H1 (cell line): ENCODE measurements around the gene APLP2.

Experiments used
- BACH1 ChIP-seq: IDR thresholded peaks from 2 replicates; pipeline ENCODE4 v1.6.1; 2012; ENCODE audit warnings: low read length, improper control_type of control experiment
- CEBPB ChIP-seq: IDR thresholded peaks from 2 replicates; pipeline ENCODE4 v1.6.1; 2012; ENCODE audit warnings: low read depth, low read length
- CTCF ChIP-seq, 3 experiments: IDR thresholded peaks; 1 replicate in 2 of 3; 2 replicates in 1 of 3; pipeline versions ENCODE4 v1.5.1 to v1.6.1; 2011; ENCODE audit warnings: low read length in 3 of 3, mild to moderate bottlenecking in 3 of 3, inconsistent platforms in 2 of 3, low read depth in 1 of 3, moderate library complexity in 1 of 3; ENCODE audit not compliant: insufficient read depth in 1 of 3; ENCODE audit errors: control extremely low read depth in 1 of 3
- EP300 ChIP-seq, 2 experiments: IDR thresholded peaks; 1 replicate in 1 of 2; 2 replicates in 1 of 2; pipeline ENCODE4 v1.6.1; 2011 to 2012; ENCODE audit warnings: low read depth in 2 of 2, low read length in 2 of 2, mild to moderate bottlenecking in 2 of 2, borderline replicate concordance in 1 of 2, inconsistent platforms in 1 of 2, moderate library complexity in 1 of 2
- POLR2A ChIP-seq, 2 experiments: IDR thresholded peaks; 1 replicate in 1 of 2; 2 replicates in 1 of 2; pipeline ENCODE4 v1.6.1; 2011; ENCODE audit warnings: low read depth in 2 of 2, low read length in 2 of 2, mild to moderate bottlenecking in 2 of 2; ENCODE audit errors: control extremely low read depth in 1 of 2
- POLR2AphosphoS5 ChIP-seq: IDR thresholded peaks from 2 replicates; pipeline ENCODE4 v1.6.1; 2011; ENCODE audit warnings: low read depth, low read length
- SIN3A ChIP-seq, 2 experiments: IDR thresholded peaks in 1 of 2; conservative IDR thresholded peaks in 1 of 2; 2 replicates each; pipeline ENCODE4 v1.6.1; 2011 to 2012; ENCODE audit warnings: low read length in 2 of 2, improper control_type of control experiment in 1 of 2, low read depth in 1 of 2, mild to moderate bottlenecking in 1 of 2
- SUZ12 ChIP-seq: fragments of 200-600 bp; sonication (generic); IDR thresholded peaks from 2 replicates; pipeline ENCODE4 v1.6.1; 2012; ENCODE audit warnings: mild to moderate bottlenecking, inconsistent platforms, low read length, moderate library complexity, mixed read lengths
- TAF7 ChIP-seq: optimal IDR thresholded peaks from 2 replicates; pipeline ENCODE3; 2011; ENCODE audit warnings: low read depth, mild to moderate bottlenecking, inconsistent platforms, low read length, moderate library complexity, borderline replicate concordance
- TBP ChIP-seq: IDR thresholded peaks from 2 replicates; pipeline ENCODE4 v1.6.1; 2011; ENCODE audit warnings: low read depth, low read length, improper control_type of control experiment
- YY1 ChIP-seq: IDR thresholded peaks from 2 replicates; pipeline ENCODE4 v1.6.1; 2011; ENCODE audit warnings: low read depth, mild to moderate bottlenecking, low read length
- ZNF274 ChIP-seq: IDR thresholded peaks from 2 replicates; pipeline ENCODE4 v1.7.0; 2012; ENCODE audit warnings: low read length, borderline replicate concordance; ENCODE audit errors: extremely low read depth
- TF ChIP-seq, protein P1 (sequence below): IDR thresholded peaks from 2 replicates; pipeline ENCODE4 v1.6.1; 2012; ENCODE audit warnings: inconsistent platforms
- TF ChIP-seq, protein P2 (sequence below): IDR thresholded peaks from 2 replicates; pipeline ENCODE4 v1.6.1; 2011; ENCODE audit warnings: low read length, improper control_type of control experiment

- no peak for TF ChIP-seq CTCF (IDR thresholded peaks at IDR 0.05; ENCODE audit: control extremely low read depth in 1 of 3, insufficient read depth in 1 of 3, low read depth in 1 of 3, low read length in 3 of 3)
- no peak for TF ChIP-seq TBP
- TF ChIP-seq EP300 (IDR thresholded peaks at IDR 0.05; ENCODE audit: borderline replicate concordance in 1 of 2, low read depth in 2 of 2, low read length in 2 of 2), result no peak
- TF ChIP-seq POLR2AphosphoS5, result no peak
- no peak for TF ChIP-seq POLR2A (IDR thresholded peaks at IDR 0.05; ENCODE audit: control extremely low read depth in 1 of 2, low read depth in 2 of 2, low read length in 2 of 2)
- TF ChIP-seq SIN3A (conservative IDR thresholded peaks at IDR 0.05 in 1 of 2, IDR thresholded peaks at IDR 0.05 in 1 of 2; ENCODE audit: low read depth in 1 of 2, low read length in 2 of 2), result no peak
- no peak for TF ChIP-seq YY1
- no peak for TF ChIP-seq TAF7
- TF ChIP-seq SUZ12, result no peak
- TF ChIP-seq BACH1, result no peak
- TF ChIP-seq CEBPB, result no peak
- TF ChIP-seq, protein P1, sequence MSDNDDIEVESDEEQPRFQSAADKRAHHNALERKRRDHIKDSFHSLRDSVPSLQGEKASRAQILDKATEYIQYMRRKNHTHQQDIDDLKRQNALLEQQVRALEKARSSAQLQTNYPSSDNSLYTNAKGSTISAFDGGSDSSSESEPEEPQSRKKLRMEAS, result no peak
- TF ChIP-seq ZNF274, result no peak
- TF ChIP-seq, protein P2, sequence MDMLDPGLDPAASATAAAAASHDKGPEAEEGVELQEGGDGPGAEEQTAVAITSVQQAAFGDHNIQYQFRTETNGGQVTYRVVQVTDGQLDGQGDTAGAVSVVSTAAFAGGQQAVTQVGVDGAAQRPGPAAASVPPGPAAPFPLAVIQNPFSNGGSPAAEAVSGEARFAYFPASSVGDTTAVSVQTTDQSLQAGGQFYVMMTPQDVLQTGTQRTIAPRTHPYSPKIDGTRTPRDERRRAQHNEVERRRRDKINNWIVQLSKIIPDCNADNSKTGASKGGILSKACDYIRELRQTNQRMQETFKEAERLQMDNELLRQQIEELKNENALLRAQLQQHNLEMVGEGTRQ, result no peak
Observed at GRCh38 chr11:130086669-130087068, 17.0 kb downstream of the APLP2 start.
